ENCODE measurements around the gene ANKEF1. TPM values are rescaled to one million over a fixed set of nuclear protein-coding genes. Genes with fewer than 3 reads are reported as not detected.

Gene ANKEF1
- polyA plus RNA-seq, 1 donor (not counting 4 experiments of a cell fraction or from before 2014, with no cell fraction given), result 12.4 TPM

DNA sequence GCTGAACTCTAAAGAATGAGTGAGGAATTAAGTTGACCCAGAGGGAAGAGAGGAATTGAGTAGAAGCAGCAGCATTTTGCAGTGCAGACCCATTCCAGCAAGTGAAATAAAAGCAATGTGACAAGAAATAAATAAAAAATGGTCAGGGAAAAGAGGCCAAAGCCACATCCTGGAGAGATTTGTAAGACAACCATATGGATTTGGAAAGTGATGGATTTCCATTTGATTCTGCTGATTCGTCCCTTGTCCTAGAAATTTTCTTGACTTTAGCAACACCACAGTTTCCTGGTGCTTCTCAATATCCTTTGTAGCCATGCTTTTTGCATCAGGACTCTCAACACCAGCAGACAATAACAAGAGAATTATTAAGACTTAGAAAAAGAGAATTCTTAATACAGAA lies 29.8 kb downstream of the ANKEF1 start:
- FAIRE-seq (no peak), DNase-seq (ENCODE audit: low read depth, low spot score) (no peak)
- Histone ChIP-seq H3K79me2 (ENCODE audit: control insufficient read depth, insufficient read depth, low read length) (no peaks in the 10 kb centered on the region), H3K9me1 (ENCODE audit: control insufficient read depth, extremely low read depth, insufficient read depth, low read length) (no peaks in the 10 kb centered on the region), H4K20me1 (ENCODE audit: control insufficient read depth, extremely low read depth, insufficient read depth, low read length) (no peaks in the 10 kb centered on the region), H3K27ac (ENCODE audit: control insufficient read depth, insufficient read depth, low read length) (no peak overlapping the region), H2AFZ (ENCODE audit: control insufficient read depth, low read length) (no peak overlapping the region), H3K4me1 (ENCODE audit: control insufficient read depth, extremely low read depth, insufficient read depth, low read length) (peaks cover 12% of the 10 kb centered on the region), H3K4me2 (ENCODE audit: control insufficient read depth, extremely low read depth, insufficient read depth, low read depth, low read length) (no peak overlapping the region), H3K36me3 (ENCODE audit: control insufficient read depth in 2 of 2, extremely low read depth in 1 of 2, insufficient read depth in 2 of 2, low read length in 2 of 2) (no peaks in the 10 kb centered on the region), H3K9me3 (ENCODE audit: control insufficient read depth, low read depth, low read length) (no peaks in the 10 kb centered on the region), H3K9ac (ENCODE audit: control insufficient read depth, extremely low read depth, insufficient read depth, low read length) (no peak overlapping the region), H3K27me3 (ENCODE audit: control insufficient read depth, extremely low read depth, insufficient read depth, low read length) (no peaks in the 10 kb centered on the region), H3K4me3 (ENCODE audit: control insufficient read depth in 2 of 3, extremely low read depth in 1 of 3, insufficient read depth in 2 of 3, low read depth in 1 of 3, low read length in 3 of 3) (no peak overlapping the region)
- dilution Hi-C loops (cut with MboI; ENCODE audit: extremely low pct_ligation_motif_present, low sequenced_read_pairs), result no loop called here
- TF ChIP-seq EZH2 (IDR thresholded peaks at IDR 0.05; ENCODE audit: low read length), result no peak
- TF ChIP-seq, protein P1, sequence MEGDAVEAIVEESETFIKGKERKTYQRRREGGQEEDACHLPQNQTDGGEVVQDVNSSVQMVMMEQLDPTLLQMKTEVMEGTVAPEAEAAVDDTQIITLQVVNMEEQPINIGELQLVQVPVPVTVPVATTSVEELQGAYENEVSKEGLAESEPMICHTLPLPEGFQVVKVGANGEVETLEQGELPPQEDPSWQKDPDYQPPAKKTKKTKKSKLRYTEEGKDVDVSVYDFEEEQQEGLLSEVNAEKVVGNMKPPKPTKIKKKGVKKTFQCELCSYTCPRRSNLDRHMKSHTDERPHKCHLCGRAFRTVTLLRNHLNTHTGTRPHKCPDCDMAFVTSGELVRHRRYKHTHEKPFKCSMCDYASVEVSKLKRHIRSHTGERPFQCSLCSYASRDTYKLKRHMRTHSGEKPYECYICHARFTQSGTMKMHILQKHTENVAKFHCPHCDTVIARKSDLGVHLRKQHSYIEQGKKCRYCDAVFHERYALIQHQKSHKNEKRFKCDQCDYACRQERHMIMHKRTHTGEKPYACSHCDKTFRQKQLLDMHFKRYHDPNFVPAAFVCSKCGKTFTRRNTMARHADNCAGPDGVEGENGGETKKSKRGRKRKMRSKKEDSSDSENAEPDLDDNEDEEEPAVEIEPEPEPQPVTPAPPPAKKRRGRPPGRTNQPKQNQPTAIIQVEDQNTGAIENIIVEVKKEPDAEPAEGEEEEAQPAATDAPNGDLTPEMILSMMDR (optimal IDR thresholded peaks at IDR 0.05 in 1 of 3, IDR thresholded peaks at IDR 0.05 in 1 of 3, conservative IDR thresholded peaks at IDR 0.05 in 1 of 3; ENCODE audit: extremely low read depth in 1 of 3, insufficient read depth in 2 of 3, low read length in 3 of 3), result no peak

DNA sequence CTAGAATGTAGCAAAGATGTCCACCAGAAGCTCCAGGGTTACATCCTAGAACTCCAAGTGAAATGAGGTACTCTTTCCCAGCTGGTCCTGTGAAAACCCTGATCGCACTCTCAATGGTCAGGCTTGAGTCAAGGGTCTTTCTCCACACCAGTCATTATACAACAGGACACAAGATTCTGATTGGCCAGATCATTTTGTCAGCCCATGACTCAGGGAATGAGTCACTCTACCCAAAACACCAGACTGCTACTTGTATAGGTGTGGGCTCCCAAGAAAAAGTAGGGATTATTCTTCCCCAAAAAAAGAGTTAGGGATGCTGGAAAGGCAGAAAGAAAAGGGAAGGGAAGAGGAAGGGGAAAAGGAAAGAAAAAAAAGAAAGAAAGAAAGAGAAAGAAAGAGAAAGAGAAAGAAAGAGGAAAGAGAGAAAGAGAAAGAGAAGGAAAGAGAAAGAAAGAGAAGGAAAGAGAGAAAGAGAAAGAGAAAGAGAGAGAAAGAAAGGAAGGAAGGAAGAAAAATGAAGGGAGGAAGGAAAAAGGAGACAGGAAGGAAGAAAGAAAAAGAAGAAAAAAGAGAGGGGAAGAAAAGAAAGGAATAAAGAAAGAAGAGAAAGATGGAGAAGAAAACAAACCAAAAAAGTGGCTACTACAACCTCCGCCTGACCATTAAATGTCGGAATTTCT lies 30.5 kb downstream of the ANKEF1 start:
- no peaks in the 10 kb centered on the region for H3K27me3 ChIP-seq (ENCODE audit: control insufficient read depth, extremely low read depth, insufficient read depth, low read length)
- peaks cover 10% of the 10 kb centered on the region for H3K4me1 ChIP-seq (ENCODE audit: control insufficient read depth, extremely low read depth, insufficient read depth, low read length)
- H3K9ac ChIP-seq (ENCODE audit: control insufficient read depth, extremely low read depth, insufficient read depth, low read length), result no peak overlapping the region
- H4K20me1 ChIP-seq (ENCODE audit: control insufficient read depth, extremely low read depth, insufficient read depth, low read length), result no peaks in the 10 kb centered on the region
- no peak overlapping the region for H3K4me3 ChIP-seq (ENCODE audit: control insufficient read depth in 2 of 3, extremely low read depth in 1 of 3, insufficient read depth in 2 of 3, low read depth in 1 of 3, low read length in 3 of 3)
- DNase-seq (ENCODE audit: low read depth, low spot score) (no peak), FAIRE-seq (peak; percentile 39)
- no peak overlapping the region for H2AFZ ChIP-seq (ENCODE audit: control insufficient read depth, low read length)
- no peak overlapping the region for H3K27ac ChIP-seq (ENCODE audit: control insufficient read depth, insufficient read depth, low read length)
- H3K4me2 ChIP-seq (ENCODE audit: control insufficient read depth, extremely low read depth, insufficient read depth, low read depth, low read length), result no peak overlapping the region
- no peaks in the 10 kb centered on the region for H3K36me3 ChIP-seq (ENCODE audit: control insufficient read depth in 2 of 2, extremely low read depth in 1 of 2, insufficient read depth in 2 of 2, low read length in 2 of 2)
- TF ChIP-seq, protein P1 (optimal IDR thresholded peaks at IDR 0.05 in 1 of 3, IDR thresholded peaks at IDR 0.05 in 1 of 3, conservative IDR thresholded peaks at IDR 0.05 in 1 of 3; ENCODE audit: extremely low read depth in 1 of 3, insufficient read depth in 2 of 3, low read length in 3 of 3), result no peak
- no peak for TF ChIP-seq EZH2 (IDR thresholded peaks at IDR 0.05; ENCODE audit: low read length)
- no peaks in the 10 kb centered on the region for H3K9me1 ChIP-seq (ENCODE audit: control insufficient read depth, extremely low read depth, insufficient read depth, low read length)
- H3K9me3 ChIP-seq (ENCODE audit: control insufficient read depth, low read depth, low read length), result no peaks in the 10 kb centered on the region
- dilution Hi-C loops (cut with MboI; ENCODE audit: extremely low pct_ligation_motif_present, low sequenced_read_pairs), result no loop called here
- H3K79me2 ChIP-seq (ENCODE audit: control insufficient read depth, insufficient read depth, low read length), result no peaks in the 10 kb centered on the region

All from keratinocyte (primary cell).